CD4-positive, alpha-beta T cell treated with Interferon alpha-2 for 1 hour (primary cell): Measurements from ENCODE around the gene NT5DC1.
A peak's percentile ranks its signal among the peaks of the same experiment; 100 is the strongest.
"Not testable (repeated sequence)": the region's sequence is repeated elsewhere in the genome, so short reads cannot be mapped to it uniquely, and the experiment has no call there.

Experiments
- DNase-seq, 2 donors: peaks; one replicate each; pipeline ENCODE4 v3.0.0-alpha.2; 2020 to 2022

The NT5DC1 gene

GRCh38 chr6:116280933-116281316 lies 180.3 kb downstream of the NT5DC1 start:
- DNase-seq, result no peak

GRCh38 chr6:116282698-116283097 lies 182.0 kb downstream of the NT5DC1 start:
- DNase-seq, result no peak

GRCh38 chr6:116283191-116283590 lies 182.5 kb downstream of the NT5DC1 start:
- DNase-seq, result no peak

GRCh38 chr6:116284984-116285383 lies 184.3 kb downstream of the NT5DC1 start:
- DNase-seq, result not testable (repeated sequence)

- DNase-seq, result no peak
Measured at GRCh38 chr6:116286773-116287358, 186.2 kb downstream of the NT5DC1 start.

- peak in 1 of 2 donors; percentile 58 for DNase-seq
Measured at GRCh38 chr6:116287689-116288282, 187.1 kb downstream of the NT5DC1 start.

- no peak for DNase-seq
Measured at GRCh38 chr6:116289876-116290275, 189.2 kb downstream of the NT5DC1 start.

- no peak for DNase-seq
Measured at GRCh38 chr6:116290799-116291198, 190.1 kb downstream of the NT5DC1 start.

GRCh38 chr6:116291701-116292396 lies 191.2 kb downstream of the NT5DC1 start:
- no peak for DNase-seq

- no peak for DNase-seq
Measured at GRCh38 chr6:116292553-116292952, 191.9 kb downstream of the NT5DC1 start.

- no peak for DNase-seq
Measured at GRCh38 chr6:116298273-116298672, 197.6 kb downstream of the NT5DC1 start.

GRCh38 chr6:116298973-116299372 lies 198.3 kb downstream of the NT5DC1 start:
- no peak for DNase-seq
